Adrenal gland (tissue), 5 donors: ENCODE measurements around the gene BCAS3.

Experiments used
- CTCF ChIP-seq, 6 experiments: fragments of 450-650 bp in 4 of 6; fragments of 200-600 bp in 2 of 6; sonication (generic) in 1 of 6; IDR thresholded peaks; 1 replicate in 5 of 6; 2 replicates in 1 of 6; pipeline versions ENCODE4 v1.5.1 to v1.8.0; 2016 to 2021; ENCODE audit warnings: antibody characterized with exemption in 6 of 6, mild to moderate bottlenecking in 2 of 6, moderate library complexity in 1 of 6
- POLR2A ChIP-seq, 2 donors: fragments of 450-650 bp; IDR thresholded peaks; one replicate each; pipeline ENCODE4 v1.6.1; 2017; ENCODE audit warnings: antibody characterized with exemption in 2 of 2, mild to moderate bottlenecking in 2 of 2, moderate library complexity in 1 of 2
- donor health status: DM: no; HTN: no; CAD: no.

GRCh38 chr17:61366076-61366714, 688.5 kb downstream of the BCAS3 start:
- TF ChIP-seq CTCF (IDR thresholded peaks at IDR 0.05) (no peak), POLR2A (IDR thresholded peaks at IDR 0.05) (no peak)
